ENCODE measurements around the gene CASQ2.

DNA sequence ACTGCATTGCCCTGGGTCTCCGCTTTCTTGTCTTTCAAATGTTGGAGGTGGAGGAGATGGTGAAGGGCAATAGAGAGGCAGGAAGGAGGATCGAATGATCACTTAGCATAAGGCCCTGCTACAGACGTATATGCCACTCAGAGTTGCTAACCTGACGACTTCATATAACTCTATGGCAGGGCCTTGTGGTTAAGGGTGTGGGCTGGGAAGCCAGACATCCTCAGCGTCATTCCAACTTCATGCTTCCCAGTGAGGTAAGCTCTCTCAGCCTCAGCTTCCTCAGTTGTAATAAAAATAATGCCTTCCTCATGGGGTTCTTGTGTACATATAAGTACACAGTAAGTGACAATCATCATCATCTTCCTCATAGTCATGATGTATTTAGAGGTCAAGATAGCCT is 54.6 kb downstream of the CASQ2 start:
- TF ChIP-seq POLR2A (IDR thresholded peaks at IDR 0.05; ENCODE audit: borderline replicate concordance, extremely low read depth, insufficient read depth, insufficient read length), result no peak
- TF ChIP-seq EZH2 (IDR thresholded peaks at IDR 0.05), result no peak
- TF ChIP-seq, protein P1, sequence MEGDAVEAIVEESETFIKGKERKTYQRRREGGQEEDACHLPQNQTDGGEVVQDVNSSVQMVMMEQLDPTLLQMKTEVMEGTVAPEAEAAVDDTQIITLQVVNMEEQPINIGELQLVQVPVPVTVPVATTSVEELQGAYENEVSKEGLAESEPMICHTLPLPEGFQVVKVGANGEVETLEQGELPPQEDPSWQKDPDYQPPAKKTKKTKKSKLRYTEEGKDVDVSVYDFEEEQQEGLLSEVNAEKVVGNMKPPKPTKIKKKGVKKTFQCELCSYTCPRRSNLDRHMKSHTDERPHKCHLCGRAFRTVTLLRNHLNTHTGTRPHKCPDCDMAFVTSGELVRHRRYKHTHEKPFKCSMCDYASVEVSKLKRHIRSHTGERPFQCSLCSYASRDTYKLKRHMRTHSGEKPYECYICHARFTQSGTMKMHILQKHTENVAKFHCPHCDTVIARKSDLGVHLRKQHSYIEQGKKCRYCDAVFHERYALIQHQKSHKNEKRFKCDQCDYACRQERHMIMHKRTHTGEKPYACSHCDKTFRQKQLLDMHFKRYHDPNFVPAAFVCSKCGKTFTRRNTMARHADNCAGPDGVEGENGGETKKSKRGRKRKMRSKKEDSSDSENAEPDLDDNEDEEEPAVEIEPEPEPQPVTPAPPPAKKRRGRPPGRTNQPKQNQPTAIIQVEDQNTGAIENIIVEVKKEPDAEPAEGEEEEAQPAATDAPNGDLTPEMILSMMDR (IDR thresholded peaks at IDR 0.05 in 2 of 3, conservative IDR thresholded peaks at IDR 0.05 in 1 of 3; ENCODE audit: borderline replicate concordance in 1 of 3, insufficient read depth in 1 of 3, low read depth in 2 of 3, low read length in 2 of 3), result no peak
- no peak for TF ChIP-seq ELF1 (IDR thresholded peaks at IDR 0.05; ENCODE audit: borderline replicate concordance, low read depth)
- TF ChIP-seq POLR2AphosphoS5 (IDR thresholded peaks at IDR 0.05; ENCODE audit: low read depth, low read length), result no peak
- TF ChIP-seq, protein P2, sequence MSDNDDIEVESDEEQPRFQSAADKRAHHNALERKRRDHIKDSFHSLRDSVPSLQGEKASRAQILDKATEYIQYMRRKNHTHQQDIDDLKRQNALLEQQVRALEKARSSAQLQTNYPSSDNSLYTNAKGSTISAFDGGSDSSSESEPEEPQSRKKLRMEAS (IDR thresholded peaks at IDR 0.05), result no peak
- no peak for TF ChIP-seq EZH2phosphoT487 (IDR thresholded peaks at IDR 0.05; ENCODE audit: borderline replicate concordance)
